IMR-90 (cell line): Measurements from ENCODE around the gene ILF2. TPM values are rescaled to one million over a fixed set of nuclear protein-coding genes. Genes with fewer than 3 reads are reported as not detected.

Experiments
- ATAC-seq: fragments of 200-7000 bp; cut with Tn5 transposase; 2 replicates; pipeline ENCODE4 v1.9.1; 2020; ENCODE audit warnings: low read depth, mild to moderate bottlenecking, moderate library complexity
- BruUV-seq: library from RNA; stranded (reverse); fragments of 400-500 nt; replicated peaks from 2 replicates; lab custom pipeline; 2021; lab: Mats Ljungman, UMichigan
- CTCF ChIA-PET: fragments of 300-600 bp; formaldehyde crosslinking; extraction: SDS; loops from one replicate; lab custom pipeline; 2021; ENCODE audit warnings: antibody characterized with exemption; lab: Yijun Ruan, JAX
- POLR2A ChIA-PET: fragments of 300-600 bp; sonication (Branson Sonifier 250); formaldehyde crosslinking; loops from one replicate; lab custom pipeline; 2022; ENCODE audit warnings: antibody characterized with exemption; ENCODE audit not compliant: unreplicated experiment; lab: Charles Lee
- DNase-seq: peaks from one replicate; pipeline ENCODE4 v3.0.0; 2013
- H2AFZ ChIP-seq: replicated peaks from 2 replicates; pipeline ENCODE3; 2013; ENCODE audit warnings: low read length, mild to moderate bottlenecking; ENCODE audit not compliant: poor library complexity
- H2AK5ac ChIP-seq: 2 replicates; pipeline ENCODE4 v1.6.1; 2013; ENCODE audit warnings: low read depth, low read length, inconsistent platforms
- H2AK9ac ChIP-seq: replicated peaks from 2 replicates; pipeline ENCODE3; 2013; ENCODE audit warnings: mild to moderate bottlenecking, low read depth, low read length, moderate library complexity; ENCODE audit not compliant: poor library complexity
- H2BK120ac ChIP-seq: 2 replicates; pipeline ENCODE4 v1.6.1; 2013; ENCODE audit warnings: low read depth, low read length, inconsistent platforms
- H2BK15ac ChIP-seq: 3 replicates; pipeline ENCODE4 v1.6.1; 2013; ENCODE audit warnings: low read depth, low read length, inconsistent platforms
- H2BK20ac ChIP-seq: 2 replicates; pipeline ENCODE4 v1.6.1; 2013; ENCODE audit warnings: low read depth, mild to moderate bottlenecking, inconsistent platforms, low read length, moderate library complexity
- H2BK5ac ChIP-seq: 2 replicates; pipeline ENCODE4 v1.6.1; 2013; ENCODE audit warnings: mild to moderate bottlenecking, low read depth, low read length, inconsistent platforms; ENCODE audit not compliant: poor library complexity, severe bottlenecking
- H3K14ac ChIP-seq: replicated peaks from 2 replicates; pipeline ENCODE4 v1.6.1; 2013; ENCODE audit warnings: low read depth, low read length, inconsistent platforms
- H3K18ac ChIP-seq: 2 replicates; pipeline ENCODE4 v1.6.1; 2013; ENCODE audit warnings: low read depth, low read length, control low read depth
- H3K23ac ChIP-seq: 2 replicates; pipeline ENCODE4 v1.6.1; 2013; ENCODE audit warnings: low read depth, low read length, inconsistent platforms
- H3K27ac ChIP-seq: 2 replicates; pipeline ENCODE4 v1.5.1; 2013; ENCODE audit warnings: mild to moderate bottlenecking, control low read depth, low read length; ENCODE audit not compliant: insufficient read depth
- H3K27me3 ChIP-seq: 2 replicates; pipeline ENCODE4 v1.6.1; 2013; ENCODE audit warnings: low read length; ENCODE audit not compliant: control insufficient read depth, insufficient read depth
- H3K36me3 ChIP-seq: 2 replicates; pipeline ENCODE4 v1.6.1; 2013; ENCODE audit warnings: low read length, mixed read lengths; ENCODE audit not compliant: control insufficient read depth, insufficient read depth
- H3K4ac ChIP-seq: 2 replicates; pipeline ENCODE4 v1.6.1; 2013; ENCODE audit warnings: low read depth, low read length, inconsistent platforms
- H3K4me1 ChIP-seq: 2 replicates; pipeline ENCODE4 v1.6.1; 2013; ENCODE audit warnings: low read length, mixed read lengths; ENCODE audit not compliant: control insufficient read depth, insufficient read depth
- H3K4me2 ChIP-seq: 2 replicates; pipeline ENCODE4 v1.6.1; 2013; ENCODE audit warnings: low read depth, mild to moderate bottlenecking, control low read depth, low read length, moderate library complexity
- H3K4me3 ChIP-seq: 2 replicates; pipeline ENCODE4 v1.5.1; 2013; ENCODE audit warnings: low read depth, mild to moderate bottlenecking, control low read depth, low read length, moderate library complexity; ENCODE audit not compliant: insufficient read depth
- H3K56ac ChIP-seq: 2 replicates; pipeline ENCODE4 v1.6.1; 2013; ENCODE audit warnings: low read length, inconsistent platforms; ENCODE audit not compliant: insufficient read depth; ENCODE audit errors: extremely low read depth
- H3K79me1 ChIP-seq, 2 experiments: 2 replicates each; pipeline ENCODE4 v1.6.1; 2013; ENCODE audit warnings: low read length in 2 of 2, inconsistent platforms in 1 of 2, low read depth in 1 of 2
- H3K9ac ChIP-seq: 2 replicates; pipeline ENCODE4 v1.6.1; 2013; ENCODE audit warnings: low read depth, low read length, control low read depth
- H3K9me1 ChIP-seq: 2 replicates; pipeline ENCODE4 v1.6.1; 2013; ENCODE audit warnings: low read length, inconsistent platforms; ENCODE audit not compliant: insufficient read depth
- H3K9me3 ChIP-seq: 2 replicates; pipeline ENCODE4 v1.6.1; 2013; ENCODE audit warnings: low read length; ENCODE audit not compliant: control insufficient read depth, insufficient read depth
- H4K20me1 ChIP-seq: 2 replicates; pipeline ENCODE4 v1.6.1; 2013; ENCODE audit warnings: low read length, inconsistent platforms; ENCODE audit not compliant: insufficient read depth
- H4K5ac ChIP-seq: 2 replicates; pipeline ENCODE4 v1.6.1; 2013; ENCODE audit warnings: mild to moderate bottlenecking, low read depth, low read length, control low read depth
- H4K8ac ChIP-seq, 2 experiments: 2 replicates each; pipeline ENCODE4 v1.6.1; 2013; ENCODE audit warnings: low read depth in 2 of 2, low read length in 2 of 2, control low read depth in 1 of 2, inconsistent platforms in 1 of 2
- H4K91ac ChIP-seq: 2 replicates; pipeline ENCODE4 v1.6.1; 2013; ENCODE audit warnings: low read depth, low read length, inconsistent platforms; ENCODE audit not compliant: insufficient read depth
- BHLHE40 ChIP-seq: fragments of 150-350 bp; IDR thresholded peaks from 2 replicates; pipeline ENCODE4 v1.6.1; 2016; ENCODE audit warnings: mild to moderate bottlenecking, low read depth, low read length
- WGBS, 2 experiments: methylation state at CpG; one replicate each; pipeline versions ENCODE4 v1.1.5 to v1.1.7; 2013; ENCODE audit warnings: missing lambda C conversion rate in 2 of 2; ENCODE audit not compliant: insufficient read length in 1 of 2; ENCODE audit errors: extremely low coverage in 2 of 2; 5-methylcytosine and 5-hydroxymethylcytosine counted together
- dilution Hi-C: fragments of 300-500 bp; cut with HindIII; formaldehyde crosslinking; loops from one replicate; pipeline ENCODE4 v1.14.3; 2018; ENCODE audit warnings: low sequenced_read_pairs; ENCODE audit not compliant: unreplicated experiment
- in situ Hi-C: fragments of 300-500 bp; cut with MboI; formaldehyde crosslinking; loops from 3 replicates; pipeline ENCODE4 v1.14.3; 2019; ENCODE audit warnings: low sequenced_read_pairs, inconsistent platforms, mixed read lengths
- intact Hi-C: fragments of 100-400 bp; cut with micrococcal nuclease; formaldehyde crosslinking; loops from 2 replicates; pipeline ENCODE4 v1.10.0; 2022
- polyA plus RNA-seq, 3 experiments: library from polyadenylated mRNA; depleted of rRNA; stranded (reverse); fragments of >200 nt; gene quantifications; 2 replicates each; pipeline ENCODE4 v1.2.3, GENCODE V29; 2012; ENCODE audit warnings: low replicate concordance in 1 of 3
- total RNA-seq: library from RNA; depleted of rRNA; stranded (reverse); fragments of >200 nt; gene quantifications from 2 replicates; pipeline ENCODE4 v1.2.3, GENCODE V29; 2012
- TF ChIP-seq, protein P1 (sequence below): fragments of 150-350 bp; IDR thresholded peaks from 2 replicates; pipeline ENCODE4 v1.6.1; 2016; ENCODE audit warnings: low read depth, mild to moderate bottlenecking, low read length, moderate library complexity, borderline replicate concordance

The ILF2 gene
- total and polyA plus RNA-seq, 2 of the 4 experiments (the other 2 are of a cell fraction), result 273 to 504 TPM

DNA sequence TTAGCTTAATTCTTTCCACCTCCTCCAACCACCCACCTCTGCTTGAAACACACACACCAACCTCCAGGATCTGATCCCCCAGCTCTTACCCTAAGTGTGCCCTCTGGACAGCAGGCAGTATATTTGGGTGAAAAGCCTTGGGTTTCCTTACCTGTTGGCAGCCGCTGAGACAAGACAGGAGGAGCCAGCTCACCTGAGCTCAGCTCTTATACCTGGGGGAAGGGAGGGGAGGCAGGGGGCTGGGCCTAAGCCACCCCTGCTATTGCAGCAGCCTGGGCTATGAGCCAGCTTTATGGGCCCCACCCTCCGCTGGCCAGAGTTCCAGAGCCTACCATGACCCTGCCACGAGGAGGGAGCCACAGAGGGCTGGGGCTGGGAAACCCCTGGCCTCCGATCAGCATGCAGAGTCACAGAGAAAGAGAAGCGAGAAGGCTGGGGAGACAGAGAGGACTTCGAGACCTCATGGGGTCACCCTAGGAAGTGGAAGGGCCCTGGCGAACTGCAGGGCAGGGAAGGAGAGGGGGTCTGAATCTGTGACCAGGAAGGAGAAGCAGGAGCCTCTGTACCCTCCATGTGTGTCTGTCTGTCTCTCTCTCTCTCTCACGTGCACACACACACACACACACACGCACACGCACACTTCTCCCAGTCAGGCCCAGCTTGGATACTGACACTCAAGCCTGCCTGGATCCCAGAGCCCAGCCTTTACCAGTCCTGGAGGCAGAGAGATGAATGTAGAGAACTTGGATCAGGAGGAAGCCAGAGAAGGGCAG lies 54.5 kb downstream of the ILF2 start, which contains the start of gene S100A14:
TSS of gene S100A14 (minus strand) at position 182 of the 773 bp plus-strand sequence. CDS start 467 bp downstream, outside the sequence.
- Histone ChIP-seq H4K20me1 (no peaks in the 10 kb centered on the region), H3K18ac (no peak within 1 kb of the TSS), H3K9me1 (no peaks in the 10 kb centered on the region), H4K5ac (peak within 1 kb of the TSS; percentile 44), H3K23ac (0 out of 2 replicates have a peak within 1 kb of the TSS, but pooled peaks have one; percentile 7), H3K4me3 (no peak within 1 kb of the TSS), H3K36me3 (peaks cover 18% of the 10 kb centered on the region), H3K4ac (peak within 1 kb of the TSS; percentile 40), H3K56ac (no peak within 1 kb of the TSS), H2BK15ac (no peak within 1 kb of the TSS), H3K27me3 (no peaks in the 10 kb centered on the region), H4K8ac (peak within 1 kb of the TSS in 1 of 2 experiments; percentile 19; a peak in 1 of 4 replicates), H2BK5ac (no peak within 1 kb of the TSS), H2AK5ac (peak within 1 kb of the TSS; percentile 48), H3K14ac (no peak within 1 kb of the TSS), H3K79me1 (peaks cover 6 to 14% of the 10 kb centered on the region in 2 experiments), H3K9me3 (no peaks in the 10 kb centered on the region), H2BK120ac (peak within 1 kb of the TSS; percentile 26; the same call in 1 of the 2 replicates), H3K9ac (no peak within 1 kb of the TSS), H2AK9ac (peak within 1 kb of the TSS; percentile 88), H4K91ac (peak within 1 kb of the TSS; percentile 32), H2BK20ac (no peak within 1 kb of the TSS), H2AFZ (peak within 1 kb of the TSS; percentile 47), H3K4me1 (peaks cover 13% of the 10 kb centered on the region), H3K27ac (no peak within 1 kb of the TSS), H3K4me2 (no peak within 1 kb of the TSS)
- 90% methylated on average over 2 of the region's 10 CpGs; no CpG with 5 or more reads in 1 of the 2 experiments for whole genome bisulfite sequencing, 2 experiments
- intact Hi-C loops (no loop called here), dilution Hi-C loops (no loop called here), in situ Hi-C loops (no loop called here)
- DNase-seq, result no peak
- no peak for ATAC-seq
- BruUV-seq, result no TSS peak
- ChIA-PET CTCF (interaction anchor here (0.8 to 0.9 kb wide), 2 partner anchors 11 to 40 kb away, joined by 3 read pairs; partner anchors contain the start of gene S100A13), POLR2A (no interaction called here)
- TF ChIP-seq BHLHE40, result peak; percentile 66
- TF ChIP-seq, protein P1, sequence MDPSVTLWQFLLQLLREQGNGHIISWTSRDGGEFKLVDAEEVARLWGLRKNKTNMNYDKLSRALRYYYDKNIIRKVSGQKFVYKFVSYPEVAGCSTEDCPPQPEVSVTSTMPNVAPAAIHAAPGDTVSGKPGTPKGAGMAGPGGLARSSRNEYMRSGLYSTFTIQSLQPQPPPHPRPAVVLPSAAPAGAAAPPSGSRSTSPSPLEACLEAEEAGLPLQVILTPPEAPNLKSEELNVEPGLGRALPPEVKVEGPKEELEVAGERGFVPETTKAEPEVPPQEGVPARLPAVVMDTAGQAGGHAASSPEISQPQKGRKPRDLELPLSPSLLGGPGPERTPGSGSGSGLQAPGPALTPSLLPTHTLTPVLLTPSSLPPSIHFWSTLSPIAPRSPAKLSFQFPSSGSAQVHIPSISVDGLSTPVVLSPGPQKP, result no peak
